Astrocyte of the spinal cord (primary cell): ENCODE measurements around the gene TTC4.
A peak's percentile ranks its signal among the peaks of the same experiment; 100 is the strongest.

Source experiments
- DNase-seq: peaks from one replicate; pipeline ENCODE4 v3.0.0; 2011; ENCODE audit warnings: low read depth, low spot score
- H3K4me3 ChIP-seq: 2 replicates; pipeline ENCODE4 v1.5.1; 2011; ENCODE audit warnings: low read depth, mild to moderate bottlenecking, low read length, moderate library complexity
- in situ Hi-C: cut with HindIII; loops from 2 replicates; pipeline ENCODE4 v1.10.0; 2017; ENCODE audit warnings: low sequenced_read_pairs
- TF ChIP-seq, protein P1 (sequence below): IDR thresholded peaks from 2 replicates; pipeline ENCODE4 v1.5.1; 2012; ENCODE audit warnings: low read depth, mild to moderate bottlenecking, low read length, inconsistent platforms

The TTC4 gene

DNA sequence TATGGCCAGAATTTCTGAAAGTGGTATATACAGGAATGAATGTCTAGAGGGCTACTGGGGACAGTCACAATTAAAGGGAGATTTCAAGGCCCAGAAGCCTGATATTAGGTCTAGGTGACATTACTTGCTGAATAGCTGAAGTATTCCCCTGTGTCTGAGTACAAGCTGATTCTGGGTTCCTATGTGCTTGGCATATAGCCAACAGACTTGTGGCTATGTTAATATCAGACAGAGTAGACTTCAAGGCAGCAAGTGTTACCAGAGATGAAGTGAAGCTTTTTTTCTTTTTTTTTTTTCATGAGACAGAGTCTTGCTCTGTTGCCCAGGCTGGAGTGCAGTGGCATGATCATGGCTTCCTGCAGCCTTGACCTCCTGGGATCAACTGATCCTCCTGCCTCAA is 8.3 kb downstream of the TTC4 start:
- in situ Hi-C loops, result no loop called here
- H3K4me3 ChIP-seq, result no peak overlapping the region
- TF ChIP-seq, protein P1, sequence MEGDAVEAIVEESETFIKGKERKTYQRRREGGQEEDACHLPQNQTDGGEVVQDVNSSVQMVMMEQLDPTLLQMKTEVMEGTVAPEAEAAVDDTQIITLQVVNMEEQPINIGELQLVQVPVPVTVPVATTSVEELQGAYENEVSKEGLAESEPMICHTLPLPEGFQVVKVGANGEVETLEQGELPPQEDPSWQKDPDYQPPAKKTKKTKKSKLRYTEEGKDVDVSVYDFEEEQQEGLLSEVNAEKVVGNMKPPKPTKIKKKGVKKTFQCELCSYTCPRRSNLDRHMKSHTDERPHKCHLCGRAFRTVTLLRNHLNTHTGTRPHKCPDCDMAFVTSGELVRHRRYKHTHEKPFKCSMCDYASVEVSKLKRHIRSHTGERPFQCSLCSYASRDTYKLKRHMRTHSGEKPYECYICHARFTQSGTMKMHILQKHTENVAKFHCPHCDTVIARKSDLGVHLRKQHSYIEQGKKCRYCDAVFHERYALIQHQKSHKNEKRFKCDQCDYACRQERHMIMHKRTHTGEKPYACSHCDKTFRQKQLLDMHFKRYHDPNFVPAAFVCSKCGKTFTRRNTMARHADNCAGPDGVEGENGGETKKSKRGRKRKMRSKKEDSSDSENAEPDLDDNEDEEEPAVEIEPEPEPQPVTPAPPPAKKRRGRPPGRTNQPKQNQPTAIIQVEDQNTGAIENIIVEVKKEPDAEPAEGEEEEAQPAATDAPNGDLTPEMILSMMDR, result no peak
- no peak for DNase-seq

DNA sequence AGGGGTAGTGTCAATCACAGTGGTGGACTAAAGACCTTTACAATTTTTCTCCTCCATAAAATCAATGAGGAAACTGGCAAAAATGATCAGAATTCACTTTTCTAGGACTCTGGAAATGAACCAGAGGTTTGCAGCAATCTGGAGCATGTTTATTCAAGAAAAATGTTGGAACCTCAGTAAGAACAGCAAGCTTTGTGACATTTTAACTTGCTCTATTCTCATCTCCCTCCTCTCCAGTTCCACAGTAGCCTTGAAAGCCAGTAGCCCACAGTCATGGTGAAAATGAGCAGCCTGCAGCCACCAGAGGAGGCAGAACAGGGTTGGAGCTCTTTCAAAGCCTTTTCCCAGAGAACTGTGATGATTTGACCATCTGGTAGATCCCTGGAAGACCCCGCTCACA is 9.1 kb downstream of the TTC4 start:
- no peak overlapping the region for H3K4me3 ChIP-seq
- no peak for DNase-seq
- TF ChIP-seq, protein P1, result no peak
- in situ Hi-C loops, result no loop called here

DNA sequence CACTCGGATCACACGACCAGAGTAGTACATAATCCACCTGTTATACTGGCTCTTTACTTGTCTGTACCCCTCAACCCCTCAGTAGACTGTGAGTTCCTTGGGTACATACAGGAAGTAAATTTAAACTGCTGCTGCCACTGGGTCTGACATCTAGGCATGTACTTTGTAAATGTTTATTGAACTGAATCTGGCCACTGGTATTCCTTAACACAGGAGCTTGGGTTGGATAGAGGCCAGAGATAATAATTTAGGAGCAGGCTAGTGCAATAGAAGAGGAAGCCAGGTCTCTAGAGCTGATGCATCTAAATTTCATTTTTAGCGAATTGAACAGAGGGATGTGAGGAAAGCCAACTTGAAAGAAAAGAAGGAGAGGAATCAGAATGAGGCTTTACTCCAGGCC is 12.4 kb downstream of the TTC4 start:
- DNase-seq, result no peak
- TF ChIP-seq, protein P1, result no peak
- in situ Hi-C loops, result no loop called here
- H3K4me3 ChIP-seq, result no peak overlapping the region

DNA sequence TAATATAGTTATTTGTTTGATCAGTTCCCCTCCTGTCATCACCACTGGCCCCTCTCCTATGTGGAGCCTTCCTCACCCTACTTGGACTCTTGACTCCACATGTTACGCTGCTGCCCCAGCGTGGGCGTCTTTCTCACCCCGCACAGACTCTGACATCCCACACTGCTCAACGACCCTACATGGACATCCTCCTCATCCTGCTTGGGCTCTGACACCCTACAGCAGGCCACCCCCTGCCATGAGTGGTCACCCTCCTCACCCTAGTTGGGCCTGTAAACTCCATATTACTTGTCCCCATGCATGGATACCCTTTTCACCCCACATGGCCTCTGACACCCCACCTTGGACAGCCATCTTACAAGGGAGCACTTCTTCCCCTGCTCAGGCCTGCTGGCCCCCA is 21.0 kb downstream of the TTC4 start:
- TF ChIP-seq, protein P1, result no peak
- H3K4me3 ChIP-seq, result no peak overlapping the region
- in situ Hi-C loops, result no loop called here
- no peak for DNase-seq

DNA sequence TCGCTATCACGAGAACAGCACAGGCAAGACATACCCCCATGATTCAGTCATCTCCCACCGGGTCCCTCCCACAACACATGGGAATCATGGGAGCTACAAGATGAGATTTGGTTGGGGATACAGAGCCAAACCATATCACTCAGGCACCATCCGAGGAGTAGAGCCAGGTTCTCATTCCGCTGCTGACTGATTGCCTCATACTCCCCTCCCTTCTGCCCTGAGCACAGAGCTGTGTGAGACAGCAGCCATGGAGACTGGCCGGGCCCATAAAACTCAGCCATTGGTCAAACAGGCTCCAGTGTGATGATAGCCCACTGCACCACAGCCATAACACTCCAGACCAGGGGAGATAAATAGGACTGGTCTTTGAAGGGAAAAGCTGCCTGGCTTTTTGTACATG is 22.6 kb downstream of the TTC4 start:
- in situ Hi-C loops, result no loop called here
- no peak overlapping the region for H3K4me3 ChIP-seq
- TF ChIP-seq, protein P1, result no peak
- DNase-seq, result no peak

DNA sequence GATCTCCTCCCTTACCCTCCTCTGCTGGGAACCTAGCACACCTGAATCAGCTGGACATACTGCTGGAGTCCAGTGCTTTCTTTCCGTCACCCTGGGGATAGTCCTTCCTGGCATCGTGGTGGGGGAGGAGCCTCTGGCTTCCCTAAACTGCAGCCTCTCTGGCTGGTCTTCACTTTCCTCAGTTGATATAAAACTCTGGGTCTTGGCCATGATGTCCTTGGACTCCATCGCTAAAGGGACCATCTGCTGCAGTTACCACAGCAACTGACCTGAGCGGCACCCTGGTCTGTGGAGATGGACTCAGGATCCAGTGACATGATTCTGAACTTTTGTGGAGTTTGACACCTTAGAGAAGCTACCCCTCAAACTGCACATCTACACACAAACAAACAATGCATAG is 25.9 kb downstream of the TTC4 start:
- H3K4me3 ChIP-seq, result no peak overlapping the region
- in situ Hi-C loops, result no loop called here
- DNase-seq, result no peak
- TF ChIP-seq, protein P1, result no peak

DNA sequence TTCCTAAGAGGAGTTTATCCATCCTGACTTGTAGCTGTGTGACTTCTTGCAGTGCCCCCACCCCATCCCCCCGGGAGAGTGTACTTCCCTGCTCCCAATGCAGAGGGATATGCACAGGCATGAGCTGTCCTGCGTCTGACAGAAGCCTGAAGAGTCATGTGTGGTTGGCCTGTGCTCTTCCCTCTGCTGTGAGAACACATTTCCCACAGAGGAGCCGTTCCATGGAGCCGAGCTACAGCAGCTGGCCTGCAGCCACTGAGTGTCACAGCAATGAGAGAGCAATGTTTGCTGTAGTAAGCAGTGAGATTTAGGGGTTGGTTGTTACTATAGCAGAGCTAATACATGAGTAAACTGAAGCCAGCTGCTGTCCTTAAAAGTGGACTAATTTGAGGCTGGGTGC is 26.6 kb downstream of the TTC4 start:
- TF ChIP-seq, protein P1, result no peak
- H3K4me3 ChIP-seq, result no peak overlapping the region
- in situ Hi-C loops, result no loop called here
- DNase-seq, result peak; percentile 47
